Suprapubic skin (tissue), 3 donors: ENCODE measurements around the gene CLTCL1.

Source experiments
- CTCF ChIP-seq, 2 donors: fragments of 200-600 bp in 1 of 2; fragments of 450-650 bp in 1 of 2; sonication (generic) in 1 of 2; IDR thresholded peaks; one replicate each; pipeline ENCODE4 v1.5.1; 2016 to 2019; ENCODE audit warnings: antibody characterized with exemption in 2 of 2, mild to moderate bottlenecking in 1 of 2, moderate library complexity in 1 of 2
- EP300 ChIP-seq: sonication (generic); formaldehyde crosslinking; IDR thresholded peaks from one replicate; pipeline ENCODE4 v1.6.1; 2017; ENCODE audit warnings: antibody characterized with exemption
- POLR2A ChIP-seq, 2 donors: fragments of 450-650 bp; IDR thresholded peaks; one replicate each; pipeline ENCODE4 v1.6.1; 2017; ENCODE audit warnings: antibody characterized with exemption in 2 of 2, mild to moderate bottlenecking in 2 of 2, moderate library complexity in 2 of 2

GRCh38 chr22:19260194-19260593 lies 31.3 kb downstream of the CLTCL1 start:
- no peak for TF ChIP-seq POLR2A (IDR thresholded peaks at IDR 0.05)
- TF ChIP-seq CTCF (IDR thresholded peaks at IDR 0.05) = no peak
- no peak for TF ChIP-seq EP300
